ENCODE data around the gene ARHGAP28.

- TF ChIP-seq ZFX (IDR thresholded peaks at IDR 0.05) (no peak), CTCF (conservative IDR thresholded peaks at IDR 0.05) (no peak)
Observed at GRCh38 chr18:6777509-6777908, 48.0 kb downstream of the ARHGAP28 start.

All from C4-2B (cell line).